WTC11 (cell line): ENCODE data around the gene MAN2B1.

Source experiments
- CTCF ChIP-seq: fragments of 200-600 bp; IDR thresholded peaks from 2 replicates; pipeline ENCODE4 v1.8.0; 2022; ENCODE audit warnings: antibody characterized with exemption
- EMX1 ChIP-seq: fragments of 250-450 bp; sonication (Bioruptor Pico); IDR thresholded peaks from 2 replicates; pipeline ENCODE4 v1.8.0; 2021; ENCODE audit warnings: mild to moderate bottlenecking
- ESRRA ChIP-seq: sonication (generic); formaldehyde crosslinking; IDR thresholded peaks from 2 replicates; pipeline ENCODE4 v1.8.1; 2022; ENCODE audit warnings: mild to moderate bottlenecking, missing genetic modification reagents, borderline replicate concordance
- TF ChIP-seq, protein P1 (sequence below): sonication (generic); formaldehyde crosslinking; IDR thresholded peaks from 2 replicates; pipeline ENCODE4 v1.8.1; 2022; ENCODE audit warnings: missing genetic modification reagents, borderline replicate concordance
- TF ChIP-seq, protein P2 (sequence below): sonication (generic); formaldehyde crosslinking; IDR thresholded peaks from 2 replicates; pipeline ENCODE4 v1.8.1; 2023; ENCODE audit warnings: mild to moderate bottlenecking, missing genetic modification reagents, moderate library complexity

GRCh38 chr19:12665281-12665573 lies 1.3 kb downstream of the MAN2B1 start:
- no peak for TF ChIP-seq CTCF
- no peak for TF ChIP-seq ESRRA (CRISPR knock-in tag)
- TF ChIP-seq, protein P1, sequence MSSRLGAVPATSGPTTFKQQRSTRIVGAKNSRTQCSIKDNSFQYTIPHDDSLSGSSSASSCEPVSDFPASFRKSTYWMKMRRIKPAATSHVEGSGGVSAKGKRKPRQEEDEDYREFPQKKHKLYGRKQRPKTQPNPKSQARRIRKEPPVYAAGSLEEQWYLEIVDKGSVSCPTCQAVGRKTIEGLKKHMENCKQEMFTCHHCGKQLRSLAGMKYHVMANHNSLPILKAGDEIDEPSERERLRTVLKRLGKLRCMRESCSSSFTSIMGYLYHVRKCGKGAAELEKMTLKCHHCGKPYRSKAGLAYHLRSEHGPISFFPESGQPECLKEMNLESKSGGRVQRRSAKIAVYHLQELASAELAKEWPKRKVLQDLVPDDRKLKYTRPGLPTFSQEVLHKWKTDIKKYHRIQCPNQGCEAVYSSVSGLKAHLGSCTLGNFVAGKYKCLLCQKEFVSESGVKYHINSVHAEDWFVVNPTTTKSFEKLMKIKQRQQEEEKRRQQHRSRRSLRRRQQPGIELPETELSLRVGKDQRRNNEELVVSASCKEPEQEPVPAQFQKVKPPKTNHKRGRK (CRISPR knock-in tag): no peak
- TF ChIP-seq EMX1 (CRISPR knock-in tag): no peak
- TF ChIP-seq, protein P2, sequence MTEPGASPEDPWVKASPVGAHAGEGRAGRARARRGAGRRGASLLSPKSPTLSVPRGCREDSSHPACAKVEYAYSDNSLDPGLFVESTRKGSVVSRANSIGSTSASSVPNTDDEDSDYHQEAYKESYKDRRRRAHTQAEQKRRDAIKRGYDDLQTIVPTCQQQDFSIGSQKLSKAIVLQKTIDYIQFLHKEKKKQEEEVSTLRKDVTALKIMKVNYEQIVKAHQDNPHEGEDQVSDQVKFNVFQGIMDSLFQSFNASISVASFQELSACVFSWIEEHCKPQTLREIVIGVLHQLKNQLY (CRISPR knock-in tag): no peak
